LNCaP clone FGC (cell line): ENCODE results near the gene CNOT6L.

Experiments
- DNase-seq: peaks from one replicate; pipeline ENCODE4 v3.0.0-alpha.2; 2011; ENCODE audit warnings: low read depth
- H3K4me3 ChIP-seq: 2 replicates; pipeline ENCODE4 v1.5.1; 2011; ENCODE audit warnings: mild to moderate bottlenecking, low read depth, low read length, control low read depth
- CTCF ChIP-seq: IDR thresholded peaks from 2 replicates; pipeline ENCODE4 v1.5.1; 2012; ENCODE audit warnings: mild to moderate bottlenecking; ENCODE audit not compliant: control insufficient read depth, insufficient read depth; ENCODE audit errors: extremely low read depth

CNOT6L gene

GRCh38 chr4:77854431-77855111, 35.4 kb upstream of the CNOT6L start:
- DNase-seq = no peak
- no peak for TF ChIP-seq CTCF

GRCh38 chr4:77852892-77853495, 33.8 kb upstream of the CNOT6L start:
- no peak for TF ChIP-seq CTCF
- no peak for DNase-seq
- H3K4me3 ChIP-seq = no peak overlapping the region

More at GRCh38 chr4:77854431-77855111, 35.4 kb upstream of the CNOT6L start:
- no peak overlapping the region for H3K4me3 ChIP-seq

- H3K4me3 ChIP-seq = no peak overlapping the region
- no peak for DNase-seq
- no peak for TF ChIP-seq CTCF
Measured at GRCh38 chr4:77849278-77849965, 30.3 kb upstream of the CNOT6L start.

GRCh38 chr4:77848508-77848907, 29.3 kb upstream of the CNOT6L start:
- TF ChIP-seq CTCF = no peak
- H3K4me3 ChIP-seq = no peak overlapping the region
- DNase-seq = no peak

- no peak for TF ChIP-seq CTCF
- no peak for DNase-seq
- H3K4me3 ChIP-seq = no peak overlapping the region
Measured at GRCh38 chr4:77845929-77846328, 26.8 kb upstream of the CNOT6L start.

GRCh38 chr4:77845400-77845799, 26.2 kb upstream of the CNOT6L start:
- TF ChIP-seq CTCF = no peak
- no peak overlapping the region for H3K4me3 ChIP-seq
- DNase-seq = no peak

- H3K4me3 ChIP-seq = no peak overlapping the region
- no peak for DNase-seq
- TF ChIP-seq CTCF = no peak
Measured at GRCh38 chr4:77844363-77844762, 25.2 kb upstream of the CNOT6L start.
